Calu3 (cell line): ENCODE results near the gene ZNF555. TPM values are rescaled to one million over a fixed set of nuclear protein-coding genes. Genes with fewer than 3 reads are reported as not detected.

Experiments
- BruUV-seq: library from RNA; stranded (reverse); fragments of 400-500 nt; replicated peaks from 2 replicates; lab custom pipeline; 2021; lab: Mats Ljungman, UMichigan
- CTCF ChIA-PET: fragments of 300-600 bp; sonication (Branson Sonifier 250); formaldehyde crosslinking; loops from one replicate; lab custom pipeline; 2022; ENCODE audit warnings: antibody characterized with exemption; lab: Charles Lee
- DNase-seq: peaks from one replicate; pipeline ENCODE4 v3.0.0; 2022
- H3K27ac Mint-ChIP-seq: one replicate; pipeline ENCODE4 v1.8.0; 2022; ENCODE audit warnings: mixed read lengths; ENCODE audit not compliant: unreplicated experiment
- H3K27me3 Mint-ChIP-seq: one replicate; pipeline ENCODE4 v1.8.0; 2022; ENCODE audit warnings: mixed read lengths; ENCODE audit not compliant: unreplicated experiment
- H3K36me3 Mint-ChIP-seq: one replicate; pipeline ENCODE4 v1.8.0; 2022; ENCODE audit warnings: mild to moderate bottlenecking, moderate library complexity, mixed read lengths; ENCODE audit not compliant: insufficient read depth, unreplicated experiment
- H3K4me1 Mint-ChIP-seq: one replicate; pipeline ENCODE4 v1.8.0; 2022; ENCODE audit warnings: mild to moderate bottlenecking, low read depth, mixed read lengths; ENCODE audit not compliant: unreplicated experiment
- H3K4me3 Mint-ChIP-seq: one replicate; pipeline ENCODE4 v1.8.0; 2022; ENCODE audit warnings: mild to moderate bottlenecking, low read depth, moderate library complexity, mixed read lengths; ENCODE audit not compliant: unreplicated experiment
- H3K9me3 Mint-ChIP-seq: one replicate; pipeline ENCODE4 v1.8.0; 2022; ENCODE audit warnings: low read depth, mixed read lengths; ENCODE audit not compliant: unreplicated experiment
- CTCF ChIP-seq: fragments of 200-600 bp; IDR thresholded peaks from one replicate; pipeline ENCODE4 v1.8.0; 2022; ENCODE audit warnings: antibody characterized with exemption; ENCODE audit not compliant: unreplicated experiment
- intact Hi-C: fragments of 100-400 bp; cut with micrococcal nuclease; formaldehyde crosslinking; loops from one replicate; pipeline ENCODE4 v1.10.0; 2022; ENCODE audit not compliant: unreplicated experiment
- total RNA-seq: library from RNA; stranded (reverse); gene quantifications from 2 replicates; pipeline ENCODE4 v1.2.3, GENCODE V29; 2022

Gene ZNF555
- total RNA-seq, 1 experiment from 2014 or later, result 5.7 TPM

GRCh38 chr19:2812414-2813234, 28.7 kb upstream of the ZNF555 start:
- no TSS peak for BruUV-seq
- no peaks in the 10 kb centered on the region for H3K27me3 Mint-ChIP-seq
- peaks cover 7% of the 10 kb centered on the region for H3K4me1 Mint-ChIP-seq
- peaks cover 16% of the 10 kb centered on the region for H3K36me3 Mint-ChIP-seq
- intact Hi-C loops, result no loop called here
- H3K27ac Mint-ChIP-seq, result no peak overlapping the region
- no peak overlapping the region for H3K4me3 Mint-ChIP-seq
- H3K9me3 Mint-ChIP-seq, result no peaks in the 10 kb centered on the region
- DNase-seq, result no peak
- CTCF ChIA-PET, result no interaction called here
- TF ChIP-seq CTCF, result no peak

- Mint-ChIP-seq H3K9me3 (no peaks in the 10 kb centered on the region), H3K36me3 (peaks cover 20% of the 10 kb centered on the region), H3K27ac (no peak overlapping the region), H3K4me3 (no peak overlapping the region), H3K27me3 (no peaks in the 10 kb centered on the region), H3K4me1 (peaks cover 7% of the 10 kb centered on the region)
- intact Hi-C loops, result no loop called here
- DNase-seq, result no peak
- no peak for TF ChIP-seq CTCF
- BruUV-seq, result no TSS peak
- CTCF ChIA-PET, result no interaction called here
Measured at GRCh38 chr19:2813235-2814160, 27.8 kb upstream of the ZNF555 start.

- Mint-ChIP-seq H3K36me3 (peaks cover 23% of the 10 kb centered on the region), H3K27ac (no peak overlapping the region), H3K4me3 (no peak overlapping the region), H3K9me3 (no peaks in the 10 kb centered on the region), H3K4me1 (peaks cover 7% of the 10 kb centered on the region), H3K27me3 (no peaks in the 10 kb centered on the region)
- no TSS peak for BruUV-seq
- CTCF ChIA-PET, result no interaction called here
- intact Hi-C loops, result no loop called here
- no peak for TF ChIP-seq CTCF
- DNase-seq, result no peak
Measured at GRCh38 chr19:2814426-2814825, 26.8 kb upstream of the ZNF555 start.

- no peaks in the 10 kb centered on the region for H3K9me3 Mint-ChIP-seq
- CTCF ChIA-PET, result no interaction called here
Measured at GRCh38 chr19:2815191-2815614, 26.1 kb upstream of the ZNF555 start.

More at GRCh38 chr19:2815191-2815614, 26.1 kb upstream of the ZNF555 start:
- H3K27me3 Mint-ChIP-seq, result no peaks in the 10 kb centered on the region
- peaks cover 7% of the 10 kb centered on the region for H3K4me1 Mint-ChIP-seq
- intact Hi-C loops, result no loop called here
- peaks cover 30% of the 10 kb centered on the region for H3K36me3 Mint-ChIP-seq
- H3K4me3 Mint-ChIP-seq, result no peak overlapping the region
- TF ChIP-seq CTCF, result no peak
- no peak for DNase-seq
- no TSS peak for BruUV-seq
- H3K27ac Mint-ChIP-seq, result no peak overlapping the region
